ENCODE results near the gene ANKRD44.

ANKRD44 gene

DNA sequence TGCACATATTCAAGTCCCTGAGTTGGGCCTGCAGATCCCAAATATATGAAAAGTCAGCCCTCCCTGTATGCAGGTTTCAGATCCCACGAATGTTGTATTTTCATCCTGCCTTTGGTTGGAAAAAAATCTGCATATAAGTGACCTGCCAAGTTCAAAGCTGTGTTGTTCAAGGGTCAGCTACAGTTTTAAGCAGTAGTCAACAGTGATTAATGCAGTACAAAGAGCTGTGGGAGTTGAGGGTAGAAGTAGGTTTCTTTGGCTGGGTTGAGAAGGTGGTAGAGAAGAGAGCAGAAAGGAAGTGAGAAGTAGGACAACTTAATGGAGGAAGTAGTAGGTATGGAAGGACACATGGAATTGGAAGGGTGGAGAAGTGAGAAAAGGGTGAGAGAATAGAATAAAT is 127.9 kb downstream of the ANKRD44 start:
- Histone ChIP-seq H3K9me2 (replicated peaks; ENCODE audit: control insufficient read depth, low read length) (no peaks in the 10 kb centered on the region), H3K4me2 (ENCODE audit: low read length) (no peak overlapping the region), H3K9me3 (ENCODE audit: control insufficient read depth, insufficient read depth, low read length) (no peaks in the 10 kb centered on the region), H3K4me3 (ENCODE audit: low read length) (no peak overlapping the region), H3K27ac (ENCODE audit: low read depth, low read length) (no peak overlapping the region), H4K20me1 (ENCODE audit: control insufficient read depth, insufficient read depth, low read depth, low read length) (no peaks in the 10 kb centered on the region), H3K27me3 (ENCODE audit: control insufficient read depth, low read length) (no peaks in the 10 kb centered on the region), H3F3A (ENCODE audit: control insufficient read depth, insufficient read depth) (no peaks in the 10 kb centered on the region), H3K4me1 (ENCODE audit: control insufficient read depth, low read length) (no peaks in the 10 kb centered on the region), H3K79me2 (ENCODE audit: control insufficient read depth, low read length) (no peaks in the 10 kb centered on the region; the same call in 1 of the 2 replicates), H3K36me3 (ENCODE audit: control insufficient read depth, low read length) (peaks cover 45% of the 10 kb centered on the region)
- TF ChIP-seq EZH2phosphoT487 (IDR thresholded peaks at IDR 0.05; ENCODE audit: borderline replicate concordance, low read length): no peak

DNA sequence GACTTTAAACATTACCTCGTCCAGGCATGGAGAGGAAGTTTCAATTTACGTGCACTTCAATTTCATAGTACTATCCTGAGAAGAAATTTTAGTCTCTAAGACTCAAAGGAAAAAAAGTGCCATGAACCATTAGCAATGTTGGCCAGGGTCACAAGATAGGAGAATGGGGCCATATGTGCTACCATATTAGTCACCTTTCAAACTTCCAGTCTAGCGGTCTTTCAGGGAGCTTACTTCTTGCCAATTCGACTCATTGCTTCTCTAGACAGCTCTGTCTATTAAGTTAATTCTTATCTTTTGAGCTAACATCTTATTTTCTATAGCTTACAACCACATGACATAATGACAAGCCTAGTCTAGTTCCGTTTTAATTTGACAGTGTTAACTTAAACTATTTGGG is 129.1 kb downstream of the ANKRD44 start:
- Histone ChIP-seq H3K27me3 (ENCODE audit: control insufficient read depth, low read length) (no peaks in the 10 kb centered on the region), H3K9me2 (replicated peaks; ENCODE audit: control insufficient read depth, low read length) (no peaks in the 10 kb centered on the region), H4K20me1 (ENCODE audit: control insufficient read depth, insufficient read depth, low read depth, low read length) (no peaks in the 10 kb centered on the region), H3K4me2 (ENCODE audit: low read length) (no peak overlapping the region), H3F3A (ENCODE audit: control insufficient read depth, insufficient read depth) (no peaks in the 10 kb centered on the region), H3K9me3 (ENCODE audit: control insufficient read depth, insufficient read depth, low read length) (no peaks in the 10 kb centered on the region), H3K4me1 (ENCODE audit: control insufficient read depth, low read length) (no peaks in the 10 kb centered on the region), H3K79me2 (ENCODE audit: control insufficient read depth, low read length) (no peaks in the 10 kb centered on the region), H3K4me3 (ENCODE audit: low read length) (no peak overlapping the region), H3K27ac (ENCODE audit: low read depth, low read length) (no peak overlapping the region), H3K36me3 (ENCODE audit: control insufficient read depth, low read length) (peaks cover 40% of the 10 kb centered on the region)
- no peak for TF ChIP-seq EZH2phosphoT487 (IDR thresholded peaks at IDR 0.05; ENCODE audit: borderline replicate concordance, low read length)
- TF ChIP-seq, protein P1, sequence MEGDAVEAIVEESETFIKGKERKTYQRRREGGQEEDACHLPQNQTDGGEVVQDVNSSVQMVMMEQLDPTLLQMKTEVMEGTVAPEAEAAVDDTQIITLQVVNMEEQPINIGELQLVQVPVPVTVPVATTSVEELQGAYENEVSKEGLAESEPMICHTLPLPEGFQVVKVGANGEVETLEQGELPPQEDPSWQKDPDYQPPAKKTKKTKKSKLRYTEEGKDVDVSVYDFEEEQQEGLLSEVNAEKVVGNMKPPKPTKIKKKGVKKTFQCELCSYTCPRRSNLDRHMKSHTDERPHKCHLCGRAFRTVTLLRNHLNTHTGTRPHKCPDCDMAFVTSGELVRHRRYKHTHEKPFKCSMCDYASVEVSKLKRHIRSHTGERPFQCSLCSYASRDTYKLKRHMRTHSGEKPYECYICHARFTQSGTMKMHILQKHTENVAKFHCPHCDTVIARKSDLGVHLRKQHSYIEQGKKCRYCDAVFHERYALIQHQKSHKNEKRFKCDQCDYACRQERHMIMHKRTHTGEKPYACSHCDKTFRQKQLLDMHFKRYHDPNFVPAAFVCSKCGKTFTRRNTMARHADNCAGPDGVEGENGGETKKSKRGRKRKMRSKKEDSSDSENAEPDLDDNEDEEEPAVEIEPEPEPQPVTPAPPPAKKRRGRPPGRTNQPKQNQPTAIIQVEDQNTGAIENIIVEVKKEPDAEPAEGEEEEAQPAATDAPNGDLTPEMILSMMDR (IDR thresholded peaks at IDR 0.05; ENCODE audit: low read depth, low read length, poor library complexity, severe bottlenecking): no peak

DNA sequence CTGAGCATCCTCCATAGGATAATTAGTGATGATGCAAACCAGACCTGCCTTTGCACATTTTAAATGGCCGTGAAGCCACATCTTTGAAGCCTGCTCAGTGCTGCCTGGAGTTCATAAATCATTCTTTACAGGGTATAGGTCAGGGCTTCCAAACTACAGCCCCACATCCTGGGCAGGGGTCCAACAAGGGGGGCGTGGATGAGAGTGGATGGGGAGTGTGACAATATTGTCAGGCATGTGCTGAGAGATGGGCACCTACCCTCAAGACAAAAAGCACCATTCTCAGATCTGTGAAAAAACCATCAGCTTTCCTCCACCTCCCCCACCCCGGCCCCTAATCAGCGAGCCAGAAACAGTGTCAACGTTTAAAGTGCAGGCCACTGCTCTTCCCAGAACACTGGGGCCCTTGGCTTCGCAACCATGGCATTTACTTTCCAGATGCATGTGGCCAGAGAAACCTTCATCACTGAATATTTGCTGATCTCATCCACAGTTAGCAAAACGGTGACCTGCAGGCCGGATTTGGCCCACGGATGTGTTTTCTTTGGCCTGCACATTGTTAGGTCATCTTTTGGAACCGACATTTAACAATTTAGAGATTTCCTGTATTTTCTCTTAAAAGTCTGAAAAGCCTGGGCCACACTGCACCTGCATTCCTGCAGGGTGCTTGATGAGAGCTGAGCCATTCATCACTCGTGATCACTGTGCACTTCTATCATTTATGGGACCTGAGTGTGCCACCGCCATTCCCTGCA is 130.7 kb downstream of the ANKRD44 start:
- H3K9me2 ChIP-seq (replicated peaks; ENCODE audit: control insufficient read depth, low read length): no peaks in the 10 kb centered on the region
- H3K4me3 ChIP-seq (ENCODE audit: low read length): no peak overlapping the region
- H3K27ac ChIP-seq (ENCODE audit: low read depth, low read length): no peak overlapping the region
- peaks cover 30% of the 10 kb centered on the region for H3K36me3 ChIP-seq (ENCODE audit: control insufficient read depth, low read length)
- H3K4me1 ChIP-seq (ENCODE audit: control insufficient read depth, low read length): peaks cover 6% of the 10 kb centered on the region
- no peaks in the 10 kb centered on the region for H3K9me3 ChIP-seq (ENCODE audit: control insufficient read depth, insufficient read depth, low read length)
- H3K27me3 ChIP-seq (ENCODE audit: control insufficient read depth, low read length): no peaks in the 10 kb centered on the region
- H3K4me2 ChIP-seq (ENCODE audit: low read length): no peak overlapping the region
- H4K20me1 ChIP-seq (ENCODE audit: control insufficient read depth, insufficient read depth, low read depth, low read length): no peaks in the 10 kb centered on the region
- no peaks in the 10 kb centered on the region for H3F3A ChIP-seq (ENCODE audit: control insufficient read depth, insufficient read depth)
- no peaks in the 10 kb centered on the region; the same call in 1 of the 2 replicates for H3K79me2 ChIP-seq (ENCODE audit: control insufficient read depth, low read length)
- TF ChIP-seq, protein P1 (IDR thresholded peaks at IDR 0.05; ENCODE audit: low read depth, low read length, poor library complexity, severe bottlenecking): no peak
- no peak for TF ChIP-seq EZH2phosphoT487 (IDR thresholded peaks at IDR 0.05; ENCODE audit: borderline replicate concordance, low read length)

- Histone ChIP-seq H3K4me3 (ENCODE audit: low read length) (no peak overlapping the region), H3K79me2 (ENCODE audit: control insufficient read depth, low read length) (no peaks in the 10 kb centered on the region; the same call in 1 of the 2 replicates), H3K9me2 (replicated peaks; ENCODE audit: control insufficient read depth, low read length) (no peaks in the 10 kb centered on the region), H3K4me1 (ENCODE audit: control insufficient read depth, low read length) (peaks cover 38% of the 10 kb centered on the region), H3K4me2 (ENCODE audit: low read length) (no peak overlapping the region), H3K27ac (ENCODE audit: low read depth, low read length) (no peak overlapping the region), H3F3A (ENCODE audit: control insufficient read depth, insufficient read depth) (peaks cover under 1% of the 10 kb centered on the region; the same call in 1 of the 2 replicates), H3K36me3 (ENCODE audit: control insufficient read depth, low read length) (peaks cover 13% of the 10 kb centered on the region), H4K20me1 (ENCODE audit: control insufficient read depth, insufficient read depth, low read depth, low read length) (no peaks in the 10 kb centered on the region), H3K27me3 (ENCODE audit: control insufficient read depth, low read length) (no peaks in the 10 kb centered on the region), H3K9me3 (ENCODE audit: control insufficient read depth, insufficient read depth, low read length) (no peaks in the 10 kb centered on the region)
- TF ChIP-seq, protein P1 (IDR thresholded peaks at IDR 0.05; ENCODE audit: low read depth, low read length, poor library complexity, severe bottlenecking): no peak
- no peak for TF ChIP-seq EZH2phosphoT487 (IDR thresholded peaks at IDR 0.05; ENCODE audit: borderline replicate concordance, low read length)
Observed at GRCh38 chr2:197176522-197176921, 134.1 kb downstream of the ANKRD44 start.

All from DOHH2 (cell line).